Astrocyte of the spinal cord (primary cell): ENCODE measurements around the gene CARD8.

Experiments
- DNase-seq: peaks from one replicate; pipeline ENCODE4 v3.0.0; 2011; ENCODE audit warnings: low read depth, low spot score
- H3K4me3 ChIP-seq: 2 replicates; pipeline ENCODE4 v1.5.1; 2011; ENCODE audit warnings: low read depth, mild to moderate bottlenecking, low read length, moderate library complexity
- CTCF ChIP-seq: IDR thresholded peaks from 2 replicates; pipeline ENCODE4 v1.5.1; 2012; ENCODE audit warnings: low read depth, mild to moderate bottlenecking, low read length, inconsistent platforms
- in situ Hi-C: cut with HindIII; loops from 2 replicates; pipeline ENCODE4 v1.10.0; 2017; ENCODE audit warnings: low sequenced_read_pairs

CARD8 gene

GRCh38 chr19:48174445-48175030, 81.2 kb downstream of the CARD8 start:
- in situ Hi-C loops = no loop called here
- no peak for DNase-seq
- TF ChIP-seq CTCF = no peak
- H3K4me3 ChIP-seq = no peak overlapping the region

- peak overlapping the region; percentile 86 for H3K4me3 ChIP-seq
- in situ Hi-C loops = no loop called here
- no peak for DNase-seq
- TF ChIP-seq CTCF = no peak
These were observed 84.0 kb downstream of the CARD8 start for GRCh38 chr19:48171710-48172109.

- H3K4me3 ChIP-seq = peak overlapping the region; percentile 86
- no peak for TF ChIP-seq CTCF
- DNase-seq = no peak
- in situ Hi-C loops = no loop called here
These were observed 84.8 kb downstream of the CARD8 start for GRCh38 chr19:48170817-48171347.

GRCh38 chr19:48169939-48170803, 85.5 kb downstream of the CARD8 start, which contains the start of the genes LIG1 and ZSWIM9:
LIG1 (minus strand) TSS chr19:48170344; CDS start chr19:48165566, 4,778 bp downstream.
ZSWIM9 (plus strand) TSS chr19:48170680; CDS start chr19:48171803, 1,123 bp downstream.
- in situ Hi-C loops = no loop called here
- H3K4me3 ChIP-seq = peak within 1 kb of the TSS; percentile 86
- peak; percentile 96 for DNase-seq
- peak; percentile 14 for TF ChIP-seq CTCF

GRCh38 chr19:48169578-48169938, 86.2 kb downstream of the CARD8 start:
- in situ Hi-C loops = no loop called here

More at GRCh38 chr19:48169578-48169938, 86.2 kb downstream of the CARD8 start:
- peak overlapping the region; percentile 86 for H3K4me3 ChIP-seq
- peak; percentile 60 for DNase-seq
- TF ChIP-seq CTCF = no peak
